ENCODE data around the gene METAP1D.

METAP1D gene

GRCh38 chr2:172101821-172102390 is 102.2 kb downstream of the METAP1D start:
- no peak for TF ChIP-seq CTCF (IDR thresholded peaks at IDR 0.05; ENCODE audit: low read depth, low read length, missing control alignments)
- in situ Hi-C loops (cut with HindIII; ENCODE audit: low pct_ligation_motif_present, low sequenced_read_pairs) = loop anchor here (25.0 kb wide), 1 partner anchor 290 kb away; no protein-coding TSS in a partner anchor
- H3K4me3 ChIP-seq (ENCODE audit: low read depth, low read length) = peak overlapping the region; percentile 64
- no peak overlapping the region for H3K27ac ChIP-seq
- no peak for DNase-seq
- H3K36me3 ChIP-seq (replicated peaks) = no peaks in the 10 kb centered on the region
- peaks cover 17% of the 10 kb centered on the region for H3K27me3 ChIP-seq (replicated peaks)

- Histone ChIP-seq H3K27me3 (replicated peaks) (peaks cover 17% of the 10 kb centered on the region), H3K4me3 (ENCODE audit: low read depth, low read length) (peak within 1 kb of the TSS; percentile 64), H3K27ac (no peak within 1 kb of the TSS), H3K36me3 (replicated peaks) (no peaks in the 10 kb centered on the region)
- DNase-seq = peak; percentile 79
- in situ Hi-C loops (cut with HindIII; ENCODE audit: low pct_ligation_motif_present, low sequenced_read_pairs) = loop anchor here (25.0 kb wide), 1 partner anchor 290 kb away; no protein-coding TSS in a partner anchor
- no peak for TF ChIP-seq CTCF (IDR thresholded peaks at IDR 0.05; ENCODE audit: low read depth, low read length, missing control alignments)
Measured at GRCh38 chr2:172102391-172103359, 102.9 kb downstream of the METAP1D start, which contains the start of gene DLX2. TSS of gene DLX2 (minus strand) at chr2:172102900. CDS start at chr2:172102538, 362 bp downstream.

GRCh38 chr2:172103471-172104272 is 103.9 kb downstream of the METAP1D start:
- Histone ChIP-seq H3K36me3 (replicated peaks) (no peaks in the 10 kb centered on the region), H3K27ac (no peak overlapping the region), H3K27me3 (replicated peaks) (peaks cover 19% of the 10 kb centered on the region), H3K4me3 (ENCODE audit: low read depth, low read length) (peak overlapping the region; percentile 64)
- TF ChIP-seq CTCF (IDR thresholded peaks at IDR 0.05; ENCODE audit: low read depth, low read length, missing control alignments) = peak; percentile 97
- in situ Hi-C loops (cut with HindIII; ENCODE audit: low pct_ligation_motif_present, low sequenced_read_pairs) = loop anchor here (25.0 kb wide), 1 partner anchor 291 kb away; no protein-coding TSS in a partner anchor
- DNase-seq = peak; percentile 76

- in situ Hi-C loops (cut with HindIII; ENCODE audit: low pct_ligation_motif_present, low sequenced_read_pairs) = loop anchor here (25.0 kb wide), 1 partner anchor 293 kb away; no protein-coding TSS in a partner anchor
- peak overlapping the region; percentile 56 for H3K4me3 ChIP-seq (ENCODE audit: low read depth, low read length)
- no peak for TF ChIP-seq CTCF (IDR thresholded peaks at IDR 0.05; ENCODE audit: low read depth, low read length, missing control alignments)
Measured at GRCh38 chr2:172105471-172106107, 105.8 kb downstream of the METAP1D start.

More at GRCh38 chr2:172105471-172106107, 105.8 kb downstream of the METAP1D start:
- no peak for DNase-seq
- peaks cover 13% of the 10 kb centered on the region for H3K27me3 ChIP-seq (replicated peaks)
- no peaks in the 10 kb centered on the region for H3K36me3 ChIP-seq (replicated peaks)
- no peak overlapping the region for H3K27ac ChIP-seq
